GM12873 (cell line): ENCODE measurements around the gene SLC66A3.

Experiments used
- CTCF ChIP-seq: IDR thresholded peaks from 2 replicates; pipeline ENCODE4 v1.5.1; 2012; ENCODE audit warnings: low read depth, mild to moderate bottlenecking, moderate library complexity, low read length, control low read depth; ENCODE audit not compliant: insufficient read depth; ENCODE audit errors: missing control alignments

SLC66A3 gene

GRCh38 chr2:11157731-11158130 is 2.5 kb downstream of the SLC66A3 start:
- no peak for TF ChIP-seq CTCF

DNA sequence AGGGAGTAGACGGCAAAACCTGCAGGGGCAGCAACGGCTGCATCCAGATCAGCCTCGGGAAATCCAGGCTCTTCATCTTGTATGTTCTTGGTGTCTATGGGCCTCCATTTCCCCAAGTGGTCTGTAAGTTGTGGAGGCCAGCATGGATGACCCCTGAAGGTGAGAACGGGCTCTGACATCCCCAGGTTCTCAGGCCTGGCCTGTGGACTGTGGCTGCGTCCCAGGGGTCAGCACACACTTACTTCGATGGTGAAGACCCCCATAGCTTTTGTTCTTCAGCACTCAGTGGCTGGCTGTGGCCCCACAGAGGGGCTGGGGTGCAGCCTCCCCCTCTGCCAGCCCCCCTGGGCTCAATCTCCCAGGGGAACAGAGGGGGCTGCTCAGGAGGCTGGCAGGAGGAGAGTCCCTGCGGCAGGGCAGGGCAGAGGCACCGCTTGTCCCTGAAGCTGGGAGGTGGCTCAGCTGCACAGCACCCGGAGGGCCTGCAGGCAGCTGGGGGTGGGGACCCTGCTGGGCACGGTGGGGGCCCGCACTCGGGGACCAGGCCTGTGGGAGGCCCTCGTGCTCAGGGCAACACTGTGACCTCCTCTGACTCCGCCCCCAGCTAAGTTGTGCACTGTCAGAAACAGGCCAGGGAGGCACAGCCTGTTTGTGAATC is 3.8 kb downstream of the SLC66A3 start:
- no peak for TF ChIP-seq CTCF

- no peak for TF ChIP-seq CTCF
Observed at GRCh38 chr2:11159574-11160170, 4.4 kb downstream of the SLC66A3 start.

- TF ChIP-seq CTCF, result no peak
Observed at GRCh38 chr2:11160256-11160655, 5.0 kb downstream of the SLC66A3 start.

DNA sequence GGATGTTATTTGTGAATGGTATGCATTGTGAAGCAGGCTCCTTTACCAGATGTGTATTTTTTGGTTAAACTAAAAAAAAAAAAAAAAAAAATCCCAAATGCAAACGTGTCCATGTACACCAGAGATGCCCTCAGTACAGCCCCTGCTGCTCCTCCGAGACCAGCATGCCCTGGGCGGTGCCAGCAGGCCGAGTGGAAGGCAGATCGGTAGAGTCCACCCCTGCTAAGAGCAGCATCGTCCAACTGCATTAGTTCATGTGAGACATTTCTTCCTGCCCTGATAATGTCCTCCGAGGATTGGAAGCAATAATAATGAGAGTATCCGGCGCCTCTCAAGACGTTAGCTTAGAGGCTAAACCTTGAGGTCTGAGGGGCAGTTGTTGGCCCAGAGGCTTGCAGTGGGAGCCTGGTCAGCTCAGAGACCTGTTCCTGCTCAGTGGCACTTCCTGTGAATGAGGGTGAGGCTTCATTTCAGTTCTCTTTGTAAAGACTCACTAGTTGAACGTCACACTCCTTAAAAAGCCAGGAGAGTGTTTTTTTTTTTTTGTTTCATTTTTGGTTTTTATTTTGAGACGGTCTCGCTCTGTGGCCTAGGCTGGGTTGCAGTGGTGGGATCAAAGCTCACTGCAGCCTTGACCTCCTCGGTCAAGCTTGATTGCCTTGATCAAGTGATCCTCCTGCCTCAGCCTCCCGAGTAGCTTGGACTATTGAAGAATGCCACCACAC is 5.6 kb downstream of the SLC66A3 start:
- no peak for TF ChIP-seq CTCF

DNA sequence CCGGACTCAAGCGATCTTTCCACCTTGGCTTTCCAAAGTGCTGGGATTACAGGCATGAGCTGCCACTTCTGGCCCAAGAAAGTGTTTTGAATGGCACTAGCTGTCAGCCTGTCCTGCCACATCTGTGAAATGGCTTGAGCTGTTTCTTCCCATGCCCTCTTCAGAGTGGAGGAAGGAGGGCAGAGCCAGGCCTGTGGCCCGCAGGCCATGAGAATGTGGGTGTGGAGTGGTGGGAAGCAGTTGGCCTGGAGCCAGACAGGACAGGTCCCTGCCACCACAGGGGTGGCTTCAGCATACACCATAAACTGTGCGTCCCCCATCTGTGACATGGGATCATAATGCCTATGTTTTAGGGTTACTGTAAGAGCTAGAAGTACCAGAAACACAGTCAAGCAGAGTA is 6.5 kb downstream of the SLC66A3 start:
- no peak for TF ChIP-seq CTCF

DNA sequence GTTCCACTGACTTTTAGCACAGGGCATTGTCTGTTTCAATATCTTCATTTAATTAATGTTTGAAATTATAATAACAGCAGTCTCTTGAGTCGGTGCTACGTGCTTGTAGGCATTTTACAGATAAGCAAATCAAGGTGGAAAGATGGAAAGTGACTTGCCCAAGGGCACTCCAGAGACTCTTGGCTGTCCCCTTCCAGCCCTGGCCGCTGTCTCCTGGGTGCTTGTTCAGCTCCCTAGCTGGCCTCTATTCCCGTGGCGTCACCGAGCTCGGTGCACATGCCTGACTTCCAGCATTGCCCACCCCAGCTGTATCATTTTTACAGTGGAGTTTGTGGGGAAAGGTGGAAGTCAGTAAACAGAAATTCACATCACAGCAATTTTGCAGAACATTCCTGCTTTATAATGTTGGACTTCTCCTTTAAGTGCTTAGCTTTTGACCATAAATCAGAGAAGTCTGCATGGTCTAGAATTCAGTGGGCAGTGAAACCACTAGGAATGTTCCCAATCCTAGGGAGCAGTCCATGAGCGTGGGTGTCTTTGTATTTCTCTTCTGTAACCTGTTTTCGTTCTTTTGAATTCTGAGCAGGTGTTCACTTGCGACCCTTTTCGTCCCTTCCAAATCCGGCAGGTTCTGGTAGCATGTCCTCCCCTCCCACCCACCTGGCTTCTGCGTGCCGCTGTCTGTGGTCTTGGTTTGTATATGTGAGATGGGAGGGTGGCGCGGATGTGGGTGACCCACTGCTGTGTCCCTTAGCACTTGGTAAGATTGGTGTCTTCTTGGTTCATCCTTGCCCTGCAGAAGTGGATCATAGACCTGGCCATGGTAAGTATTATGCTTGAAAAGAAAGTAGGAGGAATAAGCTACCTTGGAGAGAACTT is 8.4 kb downstream of the SLC66A3 start:
- no peak for TF ChIP-seq CTCF
